Progenitor cell of endocrine pancreas (in vitro differentiated cells): ENCODE results near the gene KRTAP12-4. TPM values are rescaled to one million over a fixed set of nuclear protein-coding genes. Genes with fewer than 3 reads are reported as not detected.

Experiments
- DNase-seq: peaks from one replicate; pipeline ENCODE4 v3.0.0; 2021; ENCODE audit warnings: low spot score; ENCODE audit not compliant: unreplicated experiment
- H3K27ac Mint-ChIP-seq: 2 replicates; pipeline ENCODE4 v1.8.0; 2021; ENCODE audit warnings: mild to moderate bottlenecking, moderate library complexity, mixed read lengths
- H3K27me3 Mint-ChIP-seq: 2 replicates; pipeline ENCODE4 v1.8.0; 2021; ENCODE audit warnings: mixed read lengths
- H3K36me3 Mint-ChIP-seq: 2 replicates; pipeline ENCODE4 v1.8.0; 2022; ENCODE audit warnings: mixed read lengths; ENCODE audit not compliant: insufficient read depth
- H3K4me1 Mint-ChIP-seq: 2 replicates; pipeline ENCODE4 v1.8.0; 2021; ENCODE audit warnings: low read depth, mixed read lengths
- H3K4me3 Mint-ChIP-seq: 2 replicates; pipeline ENCODE4 v1.8.0; 2021; ENCODE audit warnings: low read depth, mild to moderate bottlenecking, moderate library complexity, mixed read lengths
- H3K9me3 Mint-ChIP-seq: 2 replicates; pipeline ENCODE4 v1.8.0; 2021; ENCODE audit warnings: low read depth, mixed read lengths
- total RNA-seq: library from RNA; stranded (reverse); gene quantifications from 2 replicates; pipeline ENCODE4 v1.2.1, GENCODE V29; 2021
- TF ChIP-seq, protein P1 (sequence below): fragments of 200-600 bp; sonication (generic); IDR thresholded peaks from one replicate; pipeline ENCODE4 v1.5.0; 2021; ENCODE audit warnings: antibody characterized with exemption, mild to moderate bottlenecking; ENCODE audit not compliant: unreplicated experiment

The KRTAP12-4 gene
- total RNA-seq, 1 donor from 2014 or later = not detected

DNA sequence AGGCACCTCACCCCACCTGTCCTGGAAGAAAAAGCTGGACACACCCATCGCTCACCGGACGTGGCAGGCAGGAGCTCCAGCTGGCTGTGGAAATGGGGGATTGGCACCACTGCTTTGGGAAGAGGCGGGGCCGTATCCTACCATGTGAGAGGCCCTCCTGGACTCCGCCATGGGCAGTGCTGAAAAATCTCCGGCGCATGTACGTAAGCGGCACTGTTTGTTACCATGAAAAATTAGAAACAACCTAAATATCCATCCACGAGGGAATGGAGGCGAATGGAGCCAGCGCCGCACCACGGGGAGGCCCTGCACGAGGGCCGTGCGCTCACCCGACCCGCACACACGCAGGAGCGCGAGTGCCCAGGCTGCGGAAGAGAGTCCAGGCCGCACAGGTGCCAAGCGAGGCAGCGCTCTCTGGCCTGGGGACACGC, 39.5 kb downstream of the KRTAP12-4 start:
- Mint-ChIP-seq H3K27me3 (peaks cover 6% of the 10 kb centered on the region), H3K4me1 (no peaks in the 10 kb centered on the region), H3K4me3 (no peak overlapping the region), H3K9me3 (peaks cover 14% of the 10 kb centered on the region), H3K36me3 (peaks cover 5% of the 10 kb centered on the region), H3K27ac (no peak overlapping the region)
- no peak for DNase-seq
- TF ChIP-seq, protein P1, sequence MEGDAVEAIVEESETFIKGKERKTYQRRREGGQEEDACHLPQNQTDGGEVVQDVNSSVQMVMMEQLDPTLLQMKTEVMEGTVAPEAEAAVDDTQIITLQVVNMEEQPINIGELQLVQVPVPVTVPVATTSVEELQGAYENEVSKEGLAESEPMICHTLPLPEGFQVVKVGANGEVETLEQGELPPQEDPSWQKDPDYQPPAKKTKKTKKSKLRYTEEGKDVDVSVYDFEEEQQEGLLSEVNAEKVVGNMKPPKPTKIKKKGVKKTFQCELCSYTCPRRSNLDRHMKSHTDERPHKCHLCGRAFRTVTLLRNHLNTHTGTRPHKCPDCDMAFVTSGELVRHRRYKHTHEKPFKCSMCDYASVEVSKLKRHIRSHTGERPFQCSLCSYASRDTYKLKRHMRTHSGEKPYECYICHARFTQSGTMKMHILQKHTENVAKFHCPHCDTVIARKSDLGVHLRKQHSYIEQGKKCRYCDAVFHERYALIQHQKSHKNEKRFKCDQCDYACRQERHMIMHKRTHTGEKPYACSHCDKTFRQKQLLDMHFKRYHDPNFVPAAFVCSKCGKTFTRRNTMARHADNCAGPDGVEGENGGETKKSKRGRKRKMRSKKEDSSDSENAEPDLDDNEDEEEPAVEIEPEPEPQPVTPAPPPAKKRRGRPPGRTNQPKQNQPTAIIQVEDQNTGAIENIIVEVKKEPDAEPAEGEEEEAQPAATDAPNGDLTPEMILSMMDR = no peak

DNA sequence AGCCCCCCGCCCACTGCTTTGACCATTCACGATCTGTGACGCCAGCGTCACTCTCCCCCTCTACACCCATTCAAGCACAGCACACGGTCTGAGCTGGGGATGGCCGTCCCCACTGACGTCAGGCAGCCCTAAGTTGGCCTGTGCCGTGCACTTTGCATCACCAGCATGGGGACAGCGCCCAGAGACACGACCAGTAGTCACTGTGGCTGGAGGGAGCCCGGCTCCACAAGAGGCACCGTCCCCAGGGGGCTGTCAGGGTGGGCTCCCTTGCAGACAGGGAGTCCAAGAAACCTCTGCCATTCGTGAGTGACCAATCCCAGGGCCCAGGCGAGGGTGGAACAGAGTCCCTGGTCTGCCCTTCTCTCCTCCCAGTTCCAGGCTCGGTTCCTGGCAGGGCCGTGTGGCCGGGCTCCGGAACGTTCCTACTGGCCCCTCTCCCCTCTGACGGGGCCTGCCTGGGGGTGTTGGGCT, 40.3 kb downstream of the KRTAP12-4 start:
- H3K27ac Mint-ChIP-seq = no peak overlapping the region
- no peak for DNase-seq
- peaks cover 9% of the 10 kb centered on the region for H3K27me3 Mint-ChIP-seq

GRCh38 chr21:44613386-44614155, 40.9 kb downstream of the KRTAP12-4 start:
- peaks cover 9% of the 10 kb centered on the region for H3K27me3 Mint-ChIP-seq
- no peak overlapping the region for H3K4me3 Mint-ChIP-seq
- TF ChIP-seq, protein P1 = no peak
- H3K4me1 Mint-ChIP-seq = no peaks in the 10 kb centered on the region
- peaks cover 21% of the 10 kb centered on the region for H3K9me3 Mint-ChIP-seq
- no peak overlapping the region for H3K27ac Mint-ChIP-seq
- DNase-seq = no peak
- peaks cover 1% of the 10 kb centered on the region for H3K36me3 Mint-ChIP-seq

More for the DNA sequence above, 40.3 kb downstream of the KRTAP12-4 start:
- Mint-ChIP-seq H3K4me3 (no peak overlapping the region), H3K36me3 (peaks cover 1% of the 10 kb centered on the region), H3K9me3 (peaks cover 16% of the 10 kb centered on the region), H3K4me1 (no peaks in the 10 kb centered on the region)
- TF ChIP-seq, protein P1 = no peak

DNA sequence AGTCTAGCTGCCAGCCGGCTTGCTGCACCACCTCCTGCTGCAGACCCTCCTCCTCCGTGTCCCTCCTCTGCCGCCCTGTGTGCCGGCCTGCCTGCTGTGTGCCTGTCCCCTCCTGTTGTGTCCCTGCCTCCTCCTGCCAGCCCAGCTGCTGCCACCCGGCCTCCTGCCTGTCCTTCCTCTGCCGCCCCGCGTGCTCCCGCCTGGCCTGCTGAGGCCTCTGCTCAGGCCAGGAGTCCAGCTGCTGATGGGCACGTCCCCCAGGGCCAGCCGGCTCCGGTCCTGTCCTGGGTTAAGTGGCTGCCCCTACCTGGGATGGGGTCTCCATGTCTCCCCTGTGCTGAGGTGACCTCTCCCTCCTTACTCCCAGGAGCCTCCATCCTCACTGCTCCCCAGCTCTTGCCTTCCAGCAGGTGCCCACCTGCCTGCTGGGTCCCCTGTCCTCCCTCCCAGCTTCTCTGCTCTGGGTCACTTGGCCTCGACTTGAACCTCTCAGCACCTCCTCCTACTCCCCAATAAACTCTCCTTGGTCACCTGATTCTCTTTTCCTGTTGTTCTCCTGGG, 41.7 kb downstream of the KRTAP12-4 start:
- H3K27ac Mint-ChIP-seq = no peak overlapping the region
- H3K4me3 Mint-ChIP-seq = no peak overlapping the region
- H3K9me3 Mint-ChIP-seq = peaks cover 21% of the 10 kb centered on the region
- no peak for DNase-seq
- no peaks in the 10 kb centered on the region for H3K4me1 Mint-ChIP-seq
- TF ChIP-seq, protein P1 = no peak
- H3K36me3 Mint-ChIP-seq = peaks cover 1% of the 10 kb centered on the region
- peaks cover 9% of the 10 kb centered on the region for H3K27me3 Mint-ChIP-seq

DNA sequence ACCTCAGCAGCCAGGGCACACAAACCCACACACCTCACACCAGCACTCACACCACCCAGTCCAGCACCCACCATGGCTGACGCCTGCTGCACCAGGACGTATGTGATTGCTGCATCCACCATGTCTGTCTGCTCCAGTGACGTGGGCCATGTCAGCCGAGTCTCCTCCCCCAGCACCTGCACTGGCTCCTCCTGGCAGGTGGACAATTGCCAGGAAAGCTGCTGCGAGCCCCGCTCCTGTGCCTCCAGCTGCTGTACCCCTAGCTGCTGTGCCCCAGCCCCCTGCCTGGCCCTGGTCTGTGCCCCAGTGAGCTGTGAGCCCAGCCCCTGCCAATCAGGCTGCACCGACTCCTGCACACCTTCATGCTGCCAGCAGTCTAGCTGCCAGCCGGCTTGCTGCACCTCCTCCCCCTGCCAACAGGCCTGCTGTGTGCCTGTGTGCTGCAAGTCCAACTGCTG, 42.4 kb downstream of the KRTAP12-4 start, which contains the start of gene KRTAP10-8:
Gene KRTAP10-8 (plus strand): TSS at position 51 of the 458 bp plus-strand sequence. CDS start 22 bp downstream, at position 73.
- H3K27me3 Mint-ChIP-seq = peaks cover 11% of the 10 kb centered on the region
- H3K4me3 Mint-ChIP-seq = no peak within 1 kb of the TSS
- no peak for DNase-seq
- H3K36me3 Mint-ChIP-seq = peaks cover 1% of the 10 kb centered on the region
- H3K9me3 Mint-ChIP-seq = peaks cover 21% of the 10 kb centered on the region
- H3K27ac Mint-ChIP-seq = no peak within 1 kb of the TSS
- H3K4me1 Mint-ChIP-seq = no peaks in the 10 kb centered on the region
- TF ChIP-seq, protein P1 = no peak
